H9 (cell line): ENCODE data around the gene CD7. TPM values are rescaled to one million over a fixed set of nuclear protein-coding genes. Genes with fewer than 3 reads are reported as not detected.

Experiments used
- DNase-seq: peaks from one replicate; pipeline ENCODE4 v3.0.0-alpha.2; 2017
- H2AFZ ChIP-seq: one replicate; pipeline ENCODE4 v1.6.1; 2013; ENCODE audit warnings: mild to moderate bottlenecking, low read length, control low read depth, moderate library complexity
- H2AK5ac ChIP-seq: 2 replicates; pipeline ENCODE4 v1.6.1; 2013; ENCODE audit warnings: low read length, control low read depth, mixed read lengths; ENCODE audit not compliant: insufficient read length
- H2BK120ac ChIP-seq: one replicate; pipeline ENCODE4 v1.6.1; 2013; ENCODE audit warnings: low read depth, mild to moderate bottlenecking, low read length, control low read depth, inconsistent platforms; ENCODE audit not compliant: poor library complexity, severe bottlenecking
- H2BK12ac ChIP-seq: 2 replicates; pipeline ENCODE4 v1.6.1; 2013; ENCODE audit warnings: low read length, control low read depth, mixed read lengths, low read depth; ENCODE audit not compliant: insufficient read length
- H2BK15ac ChIP-seq: 2 replicates; pipeline ENCODE4 v1.6.1; 2013; ENCODE audit warnings: low read depth, low read length, control low read depth
- H2BK20ac ChIP-seq: one replicate; pipeline ENCODE4 v1.6.1; 2013; ENCODE audit warnings: low read depth, mild to moderate bottlenecking, low read length, control low read depth, inconsistent platforms; ENCODE audit not compliant: poor library complexity, severe bottlenecking
- H2BK5ac ChIP-seq: 2 replicates; pipeline ENCODE4 v1.6.1; 2013; ENCODE audit warnings: low read length, control low read depth, mixed read lengths; ENCODE audit not compliant: insufficient read length
- H3K14ac ChIP-seq: 2 replicates; pipeline ENCODE4 v1.6.1; 2013; ENCODE audit warnings: low read length, control low read depth; ENCODE audit not compliant: insufficient read depth
- H3K18ac ChIP-seq: 2 replicates; pipeline ENCODE4 v1.6.1; 2013; ENCODE audit warnings: low read depth, mild to moderate bottlenecking, mixed read lengths, low read length, control low read depth; ENCODE audit not compliant: insufficient read length
- H3K23ac ChIP-seq: 2 replicates; pipeline ENCODE4 v1.6.1; 2013; ENCODE audit warnings: low read length, control low read depth, mixed read lengths, low read depth; ENCODE audit not compliant: insufficient read length
- H3K23me2 ChIP-seq: 2 replicates; pipeline ENCODE4 v1.6.1; 2013; ENCODE audit warnings: low read depth, mild to moderate bottlenecking, mixed read lengths, low read length, control low read depth; ENCODE audit not compliant: insufficient read length, poor library complexity, severe bottlenecking
- H3K27ac ChIP-seq: 2 replicates; pipeline ENCODE4 v1.5.1; 2013; ENCODE audit warnings: low read length, control low read depth, mixed read lengths, low read depth; ENCODE audit not compliant: insufficient read length
- H3K27me3 ChIP-seq: 2 replicates; pipeline ENCODE4 v1.6.1; 2013; ENCODE audit warnings: low read length, control low read depth, inconsistent platforms; ENCODE audit not compliant: insufficient read depth
- H3K4ac ChIP-seq: 2 replicates; pipeline ENCODE4 v1.6.1; 2013; ENCODE audit warnings: low read depth, mild to moderate bottlenecking, control low read depth, inconsistent platforms, low read length, moderate library complexity
- H3K4me1 ChIP-seq: 2 replicates; pipeline ENCODE4 v1.6.1; 2013; ENCODE audit warnings: low read length, control low read depth, inconsistent platforms; ENCODE audit not compliant: insufficient read depth
- H3K4me2 ChIP-seq: 2 replicates; pipeline ENCODE4 v1.6.1; 2013; ENCODE audit warnings: low read length, control low read depth, mixed read lengths; ENCODE audit not compliant: insufficient read length, insufficient read depth
- H3K56ac ChIP-seq: 2 replicates; pipeline ENCODE4 v1.6.1; 2013; ENCODE audit warnings: low read depth, mild to moderate bottlenecking, mixed read lengths, low read length, control low read depth; ENCODE audit not compliant: insufficient read length
- H3K79me1 ChIP-seq: 2 replicates; pipeline ENCODE4 v1.6.1; 2013; ENCODE audit warnings: low read depth, mild to moderate bottlenecking, moderate library complexity, low read length, control low read depth, inconsistent platforms; ENCODE audit not compliant: insufficient read depth, poor library complexity, severe bottlenecking
- H3K79me2 ChIP-seq: 2 replicates; pipeline ENCODE4 v1.6.1; 2013; ENCODE audit warnings: low read length, control low read depth, inconsistent platforms; ENCODE audit not compliant: insufficient read depth
- H3K9ac ChIP-seq: 2 replicates; pipeline ENCODE4 v1.6.1; 2013; ENCODE audit warnings: low read length, control low read depth, mixed read lengths; ENCODE audit not compliant: insufficient read length; ENCODE audit errors: extremely low read depth
- H3K9me3 ChIP-seq: one replicate; pipeline ENCODE4 v1.6.1; 2013; ENCODE audit warnings: low read depth, low read length, inconsistent platforms; ENCODE audit not compliant: control insufficient read depth
- H3T11ph ChIP-seq: one replicate; pipeline ENCODE4 v1.6.1; 2013; ENCODE audit warnings: mild to moderate bottlenecking, low read length, control low read depth, inconsistent platforms
- H4K20me1 ChIP-seq: one replicate; pipeline ENCODE4 v1.6.1; 2013; ENCODE audit not compliant: control insufficient read depth, insufficient read length, insufficient read depth
- H4K5ac ChIP-seq: 2 replicates; pipeline ENCODE4 v1.6.1; 2013; ENCODE audit warnings: low read depth, mild to moderate bottlenecking, mixed read lengths, low read length, control low read depth; ENCODE audit not compliant: insufficient read length
- H4K8ac ChIP-seq: replicated peaks from 2 replicates; pipeline ENCODE4 v1.6.1; 2013; ENCODE audit warnings: low read length, control low read depth, mixed read lengths, low read depth; ENCODE audit not compliant: insufficient read length
- H4K91ac ChIP-seq: 2 replicates; pipeline ENCODE4 v1.6.1; 2013; ENCODE audit warnings: low read depth, mild to moderate bottlenecking, moderate library complexity, mixed read lengths, low read length, control low read depth; ENCODE audit not compliant: insufficient read length
- H3K27ac Mint-ChIP-seq, 3 experiments: 2 replicates in 2 of 3; 3 replicates in 1 of 3; pipeline ENCODE4 v1.8.0; 2020 to 2021; ENCODE audit warnings: mixed read lengths in 3 of 3, mild to moderate bottlenecking in 1 of 3, moderate library complexity in 1 of 3
- H3K27me3 Mint-ChIP-seq: 2 replicates; pipeline ENCODE4 v1.8.0; 2021; ENCODE audit warnings: low read depth, mild to moderate bottlenecking, moderate library complexity, mixed read lengths
- H3K36me3 Mint-ChIP-seq, 3 experiments: 2 replicates in 2 of 3; 3 replicates in 1 of 3; pipeline ENCODE4 v1.8.0; 2020 to 2021; ENCODE audit warnings: low read depth in 3 of 3, mixed read lengths in 3 of 3; ENCODE audit not compliant: insufficient read depth in 1 of 3
- H3K4me1 Mint-ChIP-seq, 2 experiments: 2 replicates each; pipeline ENCODE4 v1.8.0; 2020; ENCODE audit warnings: mixed read lengths in 2 of 2
- H3K4me3 Mint-ChIP-seq, 2 experiments: 2 replicates in 1 of 2; 3 replicates in 1 of 2; pipeline ENCODE4 v1.8.0; 2020 to 2021; ENCODE audit warnings: mild to moderate bottlenecking in 2 of 2, mixed read lengths in 2 of 2, moderate library complexity in 1 of 2
- H3K9me3 Mint-ChIP-seq, 2 experiments: 2 replicates in 1 of 2; 3 replicates in 1 of 2; pipeline ENCODE4 v1.8.0; 2020; ENCODE audit warnings: mild to moderate bottlenecking in 2 of 2, mixed read lengths in 2 of 2, moderate library complexity in 1 of 2
- WGBS: extraction: QIAGEN DNeasy Blood & Tissue Kit; methylation state at CpG from one replicate; pipeline ENCODE4 v1.1.7; 2013; ENCODE audit warnings: missing lambda C conversion rate, low lambda C conversion rate, mixed read lengths; ENCODE audit not compliant: insufficient read length; ENCODE audit errors: extremely low coverage; 5-methylcytosine and 5-hydroxymethylcytosine counted together
- total RNA-seq: library from RNA; stranded (reverse); gene quantifications from 2 replicates; pipeline ENCODE4 v1.2.1, GENCODE V29; 2021
- TF ChIP-seq, protein P1 (sequence below): fragments of 200-600 bp; sonication (generic); conservative IDR thresholded peaks from 3 replicates; pipeline ENCODE4 v1.8.0; 2021; ENCODE audit warnings: antibody characterized with exemption, mild to moderate bottlenecking

The CD7 gene
- total RNA-seq, 1 experiment from 2014 or later = 0.35 TPM

- Mint-ChIP-seq H3K36me3 (no peaks in the 10 kb centered on the region), H3K4me1 (peaks cover 2 to 13% of the 10 kb centered on the region in 2 experiments; a peak in 3 of 4 replicates), H3K4me3 (no peak overlapping the region), H3K9me3 (no peaks in the 10 kb centered on the region), H3K27ac (no peak overlapping the region), H3K27me3 (peaks cover 33% of the 10 kb centered on the region)
- Histone ChIP-seq H4K91ac (no peak overlapping the region), H2AFZ (no peak overlapping the region), H3K23ac (no peak overlapping the region), H3K56ac (no peak overlapping the region), H3K79me2 (no peaks in the 10 kb centered on the region), H3K27ac (no peak overlapping the region), H3K79me1 (no peaks in the 10 kb centered on the region), H2BK5ac (no peak overlapping the region), H3K27me3 (no peaks in the 10 kb centered on the region), H3K4me2 (no peak overlapping the region), H2BK20ac (no peak overlapping the region), H3K14ac (no peak overlapping the region), H3T11ph (no peak overlapping the region), H3K4me1 (no peaks in the 10 kb centered on the region), H4K20me1 (no peaks in the 10 kb centered on the region), H4K5ac (no peak overlapping the region), H2BK15ac (no peak overlapping the region), H3K18ac (no peak overlapping the region), H2BK120ac (no peak overlapping the region), H3K4ac (no peak overlapping the region), H3K23me2 (peaks cover 6% of the 10 kb centered on the region), H4K8ac (no peak overlapping the region), H2BK12ac (no peak overlapping the region), H3K9ac (no peak overlapping the region), H3K9me3 (no peaks in the 10 kb centered on the region), H2AK5ac (no peak overlapping the region)
- no CpG with 5 or more reads among the region's 28 CpGs for WGBS
- TF ChIP-seq, protein P1, sequence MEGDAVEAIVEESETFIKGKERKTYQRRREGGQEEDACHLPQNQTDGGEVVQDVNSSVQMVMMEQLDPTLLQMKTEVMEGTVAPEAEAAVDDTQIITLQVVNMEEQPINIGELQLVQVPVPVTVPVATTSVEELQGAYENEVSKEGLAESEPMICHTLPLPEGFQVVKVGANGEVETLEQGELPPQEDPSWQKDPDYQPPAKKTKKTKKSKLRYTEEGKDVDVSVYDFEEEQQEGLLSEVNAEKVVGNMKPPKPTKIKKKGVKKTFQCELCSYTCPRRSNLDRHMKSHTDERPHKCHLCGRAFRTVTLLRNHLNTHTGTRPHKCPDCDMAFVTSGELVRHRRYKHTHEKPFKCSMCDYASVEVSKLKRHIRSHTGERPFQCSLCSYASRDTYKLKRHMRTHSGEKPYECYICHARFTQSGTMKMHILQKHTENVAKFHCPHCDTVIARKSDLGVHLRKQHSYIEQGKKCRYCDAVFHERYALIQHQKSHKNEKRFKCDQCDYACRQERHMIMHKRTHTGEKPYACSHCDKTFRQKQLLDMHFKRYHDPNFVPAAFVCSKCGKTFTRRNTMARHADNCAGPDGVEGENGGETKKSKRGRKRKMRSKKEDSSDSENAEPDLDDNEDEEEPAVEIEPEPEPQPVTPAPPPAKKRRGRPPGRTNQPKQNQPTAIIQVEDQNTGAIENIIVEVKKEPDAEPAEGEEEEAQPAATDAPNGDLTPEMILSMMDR = no peak
- DNase-seq = no peak
Observed at GRCh38 chr17:82313195-82314011, 4.0 kb downstream of the CD7 start.
